ENCODE data around the gene PRKAG2.

DNA sequence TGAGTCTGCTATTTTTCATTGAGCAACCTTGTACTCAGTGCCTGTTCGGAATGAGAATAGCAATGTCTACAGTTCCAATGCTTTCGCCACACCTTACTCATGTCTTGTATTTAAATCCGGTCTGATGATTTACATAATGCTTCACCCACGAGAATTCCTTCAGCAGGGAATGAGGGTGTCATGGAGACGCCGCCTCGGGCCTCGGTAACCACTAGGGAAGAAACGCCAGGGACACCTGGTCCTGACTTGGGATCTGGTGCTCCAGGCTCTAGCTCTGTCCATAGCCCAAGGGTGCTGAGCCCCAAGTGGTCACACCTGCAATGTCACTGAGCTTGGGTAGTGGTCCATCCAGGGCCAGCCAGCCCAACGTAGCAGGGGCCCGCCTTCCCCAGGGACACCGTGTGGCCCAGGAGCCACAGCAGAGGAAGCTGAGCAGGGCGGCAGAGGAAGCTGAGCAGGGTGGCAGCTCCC is 37.4 kb downstream of the PRKAG2 start:
- TF ChIP-seq CTCF (IDR thresholded peaks at IDR 0.05; ENCODE audit: insufficient read depth, low read length, poor library complexity, severe bottlenecking), result no peak
- no peak for TF ChIP-seq EZH2phosphoT487 (conservative IDR thresholded peaks at IDR 0.05; ENCODE audit: low read length)
